MV-4-11 (cell line): ENCODE results near the gene DNTT.
"Not testable (repeated sequence)": the region's sequence is repeated elsewhere in the genome, so short reads cannot be mapped to it uniquely, and the experiment has no call there.

Source experiments
- DNase-seq: peaks from one replicate; lab custom pipeline; 2025; lab: John Stamatoyannopoulos, UW

The DNTT gene

GRCh38 chr10:96276426-96276825 lies 27.8 kb upstream of the DNTT start:
- no peak for DNase-seq

GRCh38 chr10:96276831-96277230 lies 27.4 kb upstream of the DNTT start:
- no peak for DNase-seq

GRCh38 chr10:96279191-96279641 lies 25.0 kb upstream of the DNTT start:
- DNase-seq = no peak

GRCh38 chr10:96280859-96281258 lies 23.4 kb upstream of the DNTT start:
- DNase-seq = no peak

GRCh38 chr10:96281444-96282029 lies 22.7 kb upstream of the DNTT start:
- DNase-seq = no peak

GRCh38 chr10:96283351-96283750 lies 20.9 kb upstream of the DNTT start:
- no peak for DNase-seq

GRCh38 chr10:96283756-96284155 lies 20.5 kb upstream of the DNTT start:
- DNase-seq = no peak

GRCh38 chr10:96285331-96285752 lies 18.9 kb upstream of the DNTT start:
- DNase-seq = no peak

GRCh38 chr10:96287392-96288105 lies 16.7 kb upstream of the DNTT start:
- peak; percentile 37 for DNase-seq

- DNase-seq = peak; percentile 54
Observed at GRCh38 chr10:96288151-96288621, 16.0 kb upstream of the DNTT start.

- DNase-seq = no peak
Observed at GRCh38 chr10:96289218-96289910, 14.9 kb upstream of the DNTT start.

GRCh38 chr10:96290368-96291133 lies 13.7 kb upstream of the DNTT start:
- peak; percentile 5 for DNase-seq

GRCh38 chr10:96292971-96293920 lies 11.0 kb upstream of the DNTT start:
- peak; percentile 55 for DNase-seq

- peak; percentile 4 for DNase-seq
Observed at GRCh38 chr10:96295475-96295874, 8.8 kb upstream of the DNTT start.

GRCh38 chr10:96297486-96297885 lies 6.7 kb upstream of the DNTT start:
- no peak for DNase-seq

- DNase-seq = no peak
Observed at GRCh38 chr10:96298362-96298761, 5.9 kb upstream of the DNTT start.

GRCh38 chr10:96299383-96299782 lies 4.9 kb upstream of the DNTT start:
- DNase-seq = no peak

GRCh38 chr10:96301616-96302015 lies 2.6 kb upstream of the DNTT start:
- DNase-seq = no peak

GRCh38 chr10:96305019-96305418 lies 785 bp downstream of the DNTT start:
- DNase-seq = no peak

- peak; percentile 8 for DNase-seq
Observed at GRCh38 chr10:96306516-96306915, 2.3 kb downstream of the DNTT start.

- not testable (repeated sequence) for DNase-seq
Observed at GRCh38 chr10:96308854-96309253, 4.6 kb downstream of the DNTT start.
